Kidney (tissue), 14 donors: Measurements from ENCODE around the gene JOSD1. TPM values are rescaled to one million over a fixed set of nuclear protein-coding genes. Genes with fewer than 3 reads are reported as not detected.
"Not testable (repeated sequence)": the region's sequence is repeated elsewhere in the genome, so short reads cannot be mapped to it uniquely, and the experiment has no call there.

ENCODE experiments used
- DNase-seq, 5 donors: peaks; one replicate each; pipeline ENCODE4 v3.0.0-alpha.2; 2013 to 2020
- FAIRE-seq: peaks from 2 replicates; lab custom pipeline; 2012; peaks lifted over from hg19 to GRCh38; lab: Jason Lieb, UNC
- H3K27ac ChIP-seq, 2 donors: one replicate each; pipeline ENCODE4 v1.7.0; 2013; ENCODE audit warnings: low read depth in 2 of 2, low read length in 2 of 2, inconsistent platforms in 1 of 2
- H3K27me3 ChIP-seq: one replicate; pipeline ENCODE4 v1.7.1; 2013; ENCODE audit warnings: low read length, inconsistent platforms; ENCODE audit not compliant: control insufficient read depth, insufficient read depth
- H3K36me3 ChIP-seq, 3 donors: one replicate each; pipeline versions ENCODE4 v1.7.0 to v1.7.1; 2013; ENCODE audit warnings: low read length in 3 of 3, control low read depth in 1 of 3, inconsistent platforms in 1 of 3; ENCODE audit not compliant: insufficient read depth in 3 of 3, control insufficient read depth in 2 of 3
- H3K4me1 ChIP-seq, 3 donors: one replicate each; pipeline versions ENCODE4 v1.7.0 to v1.7.1; 2013; ENCODE audit warnings: low read length in 3 of 3, inconsistent platforms in 1 of 3, low read depth in 1 of 3; ENCODE audit not compliant: control insufficient read depth in 2 of 3, insufficient read depth in 2 of 3
- H3K4me3 ChIP-seq, 3 donors: one replicate each; pipeline versions ENCODE4 v1.7.0 to v1.8.1; 2013; ENCODE audit warnings: low read length in 3 of 3, control low read depth in 1 of 3, inconsistent platforms in 1 of 3
- H3K9ac ChIP-seq, 3 donors: one replicate each; pipeline versions ENCODE4 v1.7.0 to v1.7.1; 2013; ENCODE audit warnings: low read length in 3 of 3, control low read depth in 1 of 3, inconsistent platforms in 1 of 3
- H3K9me3 ChIP-seq, 3 donors: one replicate each; pipeline versions ENCODE4 v1.7.0 to v1.7.1; 2013; ENCODE audit warnings: low read length in 3 of 3, control low read depth in 1 of 3, inconsistent platforms in 1 of 3; ENCODE audit not compliant: control insufficient read depth in 2 of 3, insufficient read depth in 1 of 3
- CTCF ChIP-seq: IDR thresholded peaks from 3 replicates; pipeline ENCODE4 v1.5.1; 2012; ENCODE audit warnings: mild to moderate bottlenecking, moderate library complexity, borderline replicate concordance; ENCODE audit not compliant: insufficient read depth; ENCODE audit errors: extremely low read depth
- intact Hi-C: fragments of 100-400 bp; cut with DNase I; formaldehyde crosslinking; loops from one replicate; pipeline ENCODE4 v1.11.1; 2022
- polyA plus RNA-seq: library from polyadenylated mRNA; stranded (reverse); fragments of 350-450 nt; fragmentation: Illumina TruSeq; extraction: RNeasy Lipid Tissue Mini Kit (QIAGEN cat#74804); gene quantifications from one replicate; pipeline ENCODE4 v1.2.3, GENCODE V29; 2014; ENCODE audit warnings: low read depth, low replicate concordance; ENCODE audit not compliant: insufficient read depth
- total RNA-seq: library from RNA; stranded (reverse); fragmentation: NEBNext Ultra II Directional; extraction: Animal tissue kit (Norgen Biotek cat#: 25700); gene quantifications from one replicate; pipeline ENCODE4 v1.2.1, GENCODE V29; 2021
- donor health status: control.
- donor health status: control.
- donor health status: control.
- donor health status: control.
- donor health status: control.
- donor health status: DM: yes; HTN: yes; CAD: no.
- donor health status: Normal renal cell carcinoma (clear cell type).

JOSD1 gene
- total and polyA plus RNA-seq, 2 donors from 2014 or later: 12.8 to 42.8 TPM

- no peak for DNase-seq
- H3K9me3 ChIP-seq: no peaks in the 10 kb centered on the region
- TF ChIP-seq CTCF: no peak
- no peak overlapping the region for H3K9ac ChIP-seq
- H3K27ac ChIP-seq: no peak overlapping the region
- H3K4me1 ChIP-seq: peaks cover 2 to 12% (median 7%) of the 10 kb centered on the region in 3 donors
- H3K36me3 ChIP-seq: no peaks in the 10 kb centered on the region
- no peak overlapping the region for H3K4me3 ChIP-seq
- no peaks in the 10 kb centered on the region for H3K27me3 ChIP-seq
- intact Hi-C loops: no loop called here
- FAIRE-seq: no peak
Measured at GRCh38 chr22:38653741-38654140, 47.0 kb downstream of the JOSD1 start.

- intact Hi-C loops: no loop called here
- FAIRE-seq (no peak), DNase-seq (no peak)
- Histone ChIP-seq H3K4me3 (no peak overlapping the region), H3K36me3 (no peaks in the 10 kb centered on the region), H3K27me3 (no peaks in the 10 kb centered on the region), H3K9me3 (no peaks in the 10 kb centered on the region), H3K27ac (no peak overlapping the region), H3K4me1 (peaks cover 2 to 12% (median 7%) of the 10 kb centered on the region in 3 donors), H3K9ac (no peak overlapping the region)
- no peak for TF ChIP-seq CTCF
Measured at GRCh38 chr22:38652859-38653258, 47.9 kb downstream of the JOSD1 start.

GRCh38 chr22:38649841-38650522, 50.8 kb downstream of the JOSD1 start:
- no peak for DNase-seq
- intact Hi-C loops: no loop called here
- no peaks in the 10 kb centered on the region for H3K9me3 ChIP-seq
- no peaks in the 10 kb centered on the region for H3K36me3 ChIP-seq
- H3K27me3 ChIP-seq: no peaks in the 10 kb centered on the region
- H3K27ac ChIP-seq: no peak overlapping the region
- no peaks in the 10 kb centered on the region for H3K4me1 ChIP-seq
- no peak for TF ChIP-seq CTCF
- H3K9ac ChIP-seq: no peak overlapping the region
- H3K4me3 ChIP-seq: no peak overlapping the region
- FAIRE-seq: no peak

- H3K27me3 ChIP-seq: no peaks in the 10 kb centered on the region
- TF ChIP-seq CTCF: no peak
- H3K27ac ChIP-seq: no peak overlapping the region
- H3K36me3 ChIP-seq: no peaks in the 10 kb centered on the region
- DNase-seq (no peak), FAIRE-seq (no peak)
- H3K9me3 ChIP-seq: no peaks in the 10 kb centered on the region
- no peak overlapping the region for H3K4me3 ChIP-seq
- H3K4me1 ChIP-seq: no peaks in the 10 kb centered on the region
- intact Hi-C loops: no loop called here
- no peak overlapping the region for H3K9ac ChIP-seq
Measured at GRCh38 chr22:38645430-38645829, 55.3 kb downstream of the JOSD1 start.

GRCh38 chr22:38644245-38644644, 56.5 kb downstream of the JOSD1 start:
- H3K27me3 ChIP-seq, H3K9ac ChIP-seq, H3K9me3 ChIP-seq, H3K4me1 ChIP-seq, H3K4me3 ChIP-seq, DNase-seq, intact Hi-C loops, H3K36me3 ChIP-seq, H3K27ac ChIP-seq: not testable (repeated sequence)
- peak; percentile 35 for FAIRE-seq
